GM12878 (cell line): ENCODE data around the gene CNTNAP2.

Experiments used
- BRCA1 ChIP-seq: IDR thresholded peaks from 2 replicates; pipeline ENCODE4 v1.6.1; 2011; ENCODE audit warnings: low read depth, low read length, improper control_type of control experiment
- CHD2 ChIP-seq: IDR thresholded peaks from 2 replicates; pipeline ENCODE4 v1.6.1; 2011; ENCODE audit warnings: low read depth, low read length, improper control_type of control experiment, borderline replicate concordance
- EP300 ChIP-seq, 2 experiments: fragments of 150-350 bp in 1 of 2; IDR thresholded peaks; 2 replicates each; pipeline ENCODE4 v1.6.1; 2011 to 2012; ENCODE audit warnings: low read depth in 2 of 2, low read length in 2 of 2, borderline replicate concordance in 1 of 2, improper control_type of control experiment in 1 of 2, inconsistent platforms in 1 of 2; ENCODE audit not compliant: control insufficient read depth in 1 of 2
- POLR2A ChIP-seq: IDR thresholded peaks from 2 replicates; pipeline ENCODE4 v1.6.1; 2011; ENCODE audit warnings: low read depth, mild to moderate bottlenecking, low read length
- SMC3 ChIP-seq: IDR thresholded peaks from 2 replicates; pipeline ENCODE4 v1.6.1; 2011; ENCODE audit warnings: low read length, improper control_type of control experiment, borderline replicate concordance
- YY1 ChIP-seq: IDR thresholded peaks from 2 replicates; pipeline ENCODE4 v1.6.1; 2011; ENCODE audit warnings: low read depth, mild to moderate bottlenecking, low read length
- TF ChIP-seq, protein P1 (sequence below): IDR thresholded peaks from 2 replicates; pipeline ENCODE4 v1.6.1; 2012; ENCODE audit warnings: mild to moderate bottlenecking, low read depth, low read length
- TF ChIP-seq, protein P2 (sequence below): fragments of 450-650 bp; IDR thresholded peaks from 2 replicates; pipeline ENCODE4 v1.6.1; 2018; ENCODE audit warnings: borderline replicate concordance, mild to moderate bottlenecking; ENCODE audit not compliant: partially characterized antibody

GRCh38 chr7:148159331-148159730 is 2042.7 kb downstream of the CNTNAP2 start:
- TF ChIP-seq, protein P1, sequence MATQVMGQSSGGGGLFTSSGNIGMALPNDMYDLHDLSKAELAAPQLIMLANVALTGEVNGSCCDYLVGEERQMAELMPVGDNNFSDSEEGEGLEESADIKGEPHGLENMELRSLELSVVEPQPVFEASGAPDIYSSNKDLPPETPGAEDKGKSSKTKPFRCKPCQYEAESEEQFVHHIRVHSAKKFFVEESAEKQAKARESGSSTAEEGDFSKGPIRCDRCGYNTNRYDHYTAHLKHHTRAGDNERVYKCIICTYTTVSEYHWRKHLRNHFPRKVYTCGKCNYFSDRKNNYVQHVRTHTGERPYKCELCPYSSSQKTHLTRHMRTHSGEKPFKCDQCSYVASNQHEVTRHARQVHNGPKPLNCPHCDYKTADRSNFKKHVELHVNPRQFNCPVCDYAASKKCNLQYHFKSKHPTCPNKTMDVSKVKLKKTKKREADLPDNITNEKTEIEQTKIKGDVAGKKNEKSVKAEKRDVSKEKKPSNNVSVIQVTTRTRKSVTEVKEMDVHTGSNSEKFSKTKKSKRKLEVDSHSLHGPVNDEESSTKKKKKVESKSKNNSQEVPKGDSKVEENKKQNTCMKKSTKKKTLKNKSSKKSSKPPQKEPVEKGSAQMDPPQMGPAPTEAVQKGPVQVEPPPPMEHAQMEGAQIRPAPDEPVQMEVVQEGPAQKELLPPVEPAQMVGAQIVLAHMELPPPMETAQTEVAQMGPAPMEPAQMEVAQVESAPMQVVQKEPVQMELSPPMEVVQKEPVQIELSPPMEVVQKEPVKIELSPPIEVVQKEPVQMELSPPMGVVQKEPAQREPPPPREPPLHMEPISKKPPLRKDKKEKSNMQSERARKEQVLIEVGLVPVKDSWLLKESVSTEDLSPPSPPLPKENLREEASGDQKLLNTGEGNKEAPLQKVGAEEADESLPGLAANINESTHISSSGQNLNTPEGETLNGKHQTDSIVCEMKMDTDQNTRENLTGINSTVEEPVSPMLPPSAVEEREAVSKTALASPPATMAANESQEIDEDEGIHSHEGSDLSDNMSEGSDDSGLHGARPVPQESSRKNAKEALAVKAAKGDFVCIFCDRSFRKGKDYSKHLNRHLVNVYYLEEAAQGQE = no peak
- TF ChIP-seq POLR2A (no peak), SMC3 (no peak), EP300 (IDR thresholded peaks at IDR 0.05; ENCODE audit: borderline replicate concordance in 1 of 2, control insufficient read depth in 1 of 2, low read depth in 2 of 2, low read length in 2 of 2) (no peak), BRCA1 (no peak), YY1 (no peak), CHD2 (no peak)
- TF ChIP-seq, protein P2, sequence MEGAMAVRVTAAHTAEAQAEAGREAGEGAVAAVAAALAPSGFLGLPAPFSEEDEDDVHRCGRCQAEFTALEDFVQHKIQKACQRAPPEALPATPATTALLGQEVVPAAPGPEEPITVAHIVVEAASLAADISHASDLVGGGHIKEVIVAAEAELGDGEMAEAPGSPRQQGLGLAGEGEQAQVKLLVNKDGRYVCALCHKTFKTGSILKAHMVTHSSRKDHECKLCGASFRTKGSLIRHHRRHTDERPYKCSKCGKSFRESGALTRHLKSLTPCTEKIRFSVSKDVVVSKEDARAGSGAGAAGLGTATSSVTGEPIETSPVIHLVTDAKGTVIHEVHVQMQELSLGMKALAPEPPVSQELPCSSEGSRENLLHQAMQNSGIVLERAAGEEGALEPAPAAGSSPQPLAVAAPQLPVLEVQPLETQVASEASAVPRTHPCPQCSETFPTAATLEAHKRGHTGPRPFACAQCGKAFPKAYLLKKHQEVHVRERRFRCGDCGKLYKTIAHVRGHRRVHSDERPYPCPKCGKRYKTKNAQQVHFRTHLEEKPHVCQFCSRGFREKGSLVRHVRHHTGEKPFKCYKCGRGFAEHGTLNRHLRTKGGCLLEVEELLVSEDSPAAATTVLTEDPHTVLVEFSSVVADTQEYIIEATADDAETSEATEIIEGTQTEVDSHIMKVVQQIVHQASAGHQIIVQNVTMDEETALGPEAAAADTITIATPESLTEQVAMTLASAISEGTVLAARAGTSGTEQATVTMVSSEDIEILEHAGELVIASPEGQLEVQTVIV = no peak
